IMR-90 (cell line): Measurements from ENCODE around the gene USP28. TPM values are rescaled to one million over a fixed set of nuclear protein-coding genes. Genes with fewer than 3 reads are reported as not detected.

Experiments
- ATAC-seq: fragments of 200-7000 bp; cut with Tn5 transposase; 2 replicates; pipeline ENCODE4 v1.9.1; 2020; ENCODE audit warnings: low read depth, mild to moderate bottlenecking, moderate library complexity
- BruUV-seq: library from RNA; stranded (reverse); fragments of 400-500 nt; replicated peaks from 2 replicates; lab custom pipeline; 2021; lab: Mats Ljungman, UMichigan
- CTCF ChIA-PET: fragments of 300-600 bp; formaldehyde crosslinking; extraction: SDS; loops from one replicate; lab custom pipeline; 2021; ENCODE audit warnings: antibody characterized with exemption; lab: Yijun Ruan, JAX
- POLR2A ChIA-PET: fragments of 300-600 bp; sonication (Branson Sonifier 250); formaldehyde crosslinking; loops from one replicate; lab custom pipeline; 2022; ENCODE audit warnings: antibody characterized with exemption; ENCODE audit not compliant: unreplicated experiment; lab: Charles Lee
- DNase-seq: peaks from one replicate; pipeline ENCODE4 v3.0.0; 2013
- H2AFZ ChIP-seq: replicated peaks from 2 replicates; pipeline ENCODE3; 2013; ENCODE audit warnings: low read length, mild to moderate bottlenecking; ENCODE audit not compliant: poor library complexity
- H2AK5ac ChIP-seq: 2 replicates; pipeline ENCODE4 v1.6.1; 2013; ENCODE audit warnings: low read depth, low read length, inconsistent platforms
- H2AK9ac ChIP-seq: replicated peaks from 2 replicates; pipeline ENCODE3; 2013; ENCODE audit warnings: mild to moderate bottlenecking, low read depth, low read length, moderate library complexity; ENCODE audit not compliant: poor library complexity
- H2BK120ac ChIP-seq: 2 replicates; pipeline ENCODE4 v1.6.1; 2013; ENCODE audit warnings: low read depth, low read length, inconsistent platforms
- H2BK15ac ChIP-seq: 3 replicates; pipeline ENCODE4 v1.6.1; 2013; ENCODE audit warnings: low read depth, low read length, inconsistent platforms
- H2BK20ac ChIP-seq: 2 replicates; pipeline ENCODE4 v1.6.1; 2013; ENCODE audit warnings: low read depth, mild to moderate bottlenecking, inconsistent platforms, low read length, moderate library complexity
- H2BK5ac ChIP-seq: 2 replicates; pipeline ENCODE4 v1.6.1; 2013; ENCODE audit warnings: mild to moderate bottlenecking, low read depth, low read length, inconsistent platforms; ENCODE audit not compliant: poor library complexity, severe bottlenecking
- H3K14ac ChIP-seq: replicated peaks from 2 replicates; pipeline ENCODE4 v1.6.1; 2013; ENCODE audit warnings: low read depth, low read length, inconsistent platforms
- H3K18ac ChIP-seq: 2 replicates; pipeline ENCODE4 v1.6.1; 2013; ENCODE audit warnings: low read depth, low read length, control low read depth
- H3K23ac ChIP-seq: 2 replicates; pipeline ENCODE4 v1.6.1; 2013; ENCODE audit warnings: low read depth, low read length, inconsistent platforms
- H3K27ac ChIP-seq: 2 replicates; pipeline ENCODE4 v1.5.1; 2013; ENCODE audit warnings: mild to moderate bottlenecking, control low read depth, low read length; ENCODE audit not compliant: insufficient read depth
- H3K27me3 ChIP-seq: 2 replicates; pipeline ENCODE4 v1.6.1; 2013; ENCODE audit warnings: low read length; ENCODE audit not compliant: control insufficient read depth, insufficient read depth
- H3K36me3 ChIP-seq: 2 replicates; pipeline ENCODE4 v1.6.1; 2013; ENCODE audit warnings: low read length, mixed read lengths; ENCODE audit not compliant: control insufficient read depth, insufficient read depth
- H3K4ac ChIP-seq: 2 replicates; pipeline ENCODE4 v1.6.1; 2013; ENCODE audit warnings: low read depth, low read length, inconsistent platforms
- H3K4me1 ChIP-seq: 2 replicates; pipeline ENCODE4 v1.6.1; 2013; ENCODE audit warnings: low read length, mixed read lengths; ENCODE audit not compliant: control insufficient read depth, insufficient read depth
- H3K4me2 ChIP-seq: 2 replicates; pipeline ENCODE4 v1.6.1; 2013; ENCODE audit warnings: low read depth, mild to moderate bottlenecking, control low read depth, low read length, moderate library complexity
- H3K4me3 ChIP-seq: 2 replicates; pipeline ENCODE4 v1.5.1; 2013; ENCODE audit warnings: low read depth, mild to moderate bottlenecking, control low read depth, low read length, moderate library complexity; ENCODE audit not compliant: insufficient read depth
- H3K56ac ChIP-seq: 2 replicates; pipeline ENCODE4 v1.6.1; 2013; ENCODE audit warnings: low read length, inconsistent platforms; ENCODE audit not compliant: insufficient read depth; ENCODE audit errors: extremely low read depth
- H3K79me1 ChIP-seq, 2 experiments: 2 replicates each; pipeline ENCODE4 v1.6.1; 2013; ENCODE audit warnings: low read length in 2 of 2, inconsistent platforms in 1 of 2, low read depth in 1 of 2
- H3K9ac ChIP-seq: 2 replicates; pipeline ENCODE4 v1.6.1; 2013; ENCODE audit warnings: low read depth, low read length, control low read depth
- H3K9me1 ChIP-seq: 2 replicates; pipeline ENCODE4 v1.6.1; 2013; ENCODE audit warnings: low read length, inconsistent platforms; ENCODE audit not compliant: insufficient read depth
- H3K9me3 ChIP-seq: 2 replicates; pipeline ENCODE4 v1.6.1; 2013; ENCODE audit warnings: low read length; ENCODE audit not compliant: control insufficient read depth, insufficient read depth
- H4K20me1 ChIP-seq: 2 replicates; pipeline ENCODE4 v1.6.1; 2013; ENCODE audit warnings: low read length, inconsistent platforms; ENCODE audit not compliant: insufficient read depth
- H4K5ac ChIP-seq: 2 replicates; pipeline ENCODE4 v1.6.1; 2013; ENCODE audit warnings: mild to moderate bottlenecking, low read depth, low read length, control low read depth
- H4K8ac ChIP-seq, 2 experiments: 2 replicates each; pipeline ENCODE4 v1.6.1; 2013; ENCODE audit warnings: low read depth in 2 of 2, low read length in 2 of 2, control low read depth in 1 of 2, inconsistent platforms in 1 of 2
- H4K91ac ChIP-seq: 2 replicates; pipeline ENCODE4 v1.6.1; 2013; ENCODE audit warnings: low read depth, low read length, inconsistent platforms; ENCODE audit not compliant: insufficient read depth
- BHLHE40 ChIP-seq: fragments of 150-350 bp; IDR thresholded peaks from 2 replicates; pipeline ENCODE4 v1.6.1; 2016; ENCODE audit warnings: mild to moderate bottlenecking, low read depth, low read length
- CEBPB ChIP-seq: IDR thresholded peaks from 2 replicates; pipeline ENCODE4 v1.6.1; 2012; ENCODE audit warnings: low read depth, low read length, improper control_type of control experiment
- CHD1 ChIP-seq: IDR thresholded peaks from 2 replicates; pipeline ENCODE4 v1.6.1; 2012; ENCODE audit warnings: low read depth, low read length, improper control_type of control experiment
- CTCF ChIP-seq: conservative IDR thresholded peaks from 2 replicates; pipeline ENCODE4 v1.5.1; 2012; ENCODE audit warnings: mild to moderate bottlenecking, low read depth, low read length, improper control_type of control experiment
- ELK1 ChIP-seq: fragments of 150-350 bp; IDR thresholded peaks from 2 replicates; pipeline ENCODE4 v1.6.1; 2016; ENCODE audit warnings: low read depth, mild to moderate bottlenecking, low read length, moderate library complexity, borderline replicate concordance
- FOS ChIP-seq: fragments of 150-350 bp; IDR thresholded peaks from 2 replicates; pipeline ENCODE4 v1.6.1; 2016; ENCODE audit warnings: low read depth, low read length
- MAFK ChIP-seq: IDR thresholded peaks from 2 replicates; pipeline ENCODE4 v1.6.1; 2012; ENCODE audit warnings: low read depth, low read length, improper control_type of control experiment
- MAZ ChIP-seq: IDR thresholded peaks from 2 replicates; pipeline ENCODE4 v1.6.1; 2012; ENCODE audit warnings: low read depth, mild to moderate bottlenecking, low read length, improper control_type of control experiment, moderate library complexity, borderline replicate concordance
- MXI1 ChIP-seq: IDR thresholded peaks from 2 replicates; pipeline ENCODE4 v1.6.1; 2012; ENCODE audit warnings: low read depth, mild to moderate bottlenecking, low read length, moderate library complexity, borderline replicate concordance
- NFE2L2 ChIP-seq: fragments of 150-350 bp; IDR thresholded peaks from 2 replicates; pipeline ENCODE4 v1.6.1; 2016; ENCODE audit warnings: low read depth, mild to moderate bottlenecking, low read length
- POLR2A ChIP-seq: IDR thresholded peaks from 2 replicates; pipeline ENCODE4 v1.6.1; 2012; ENCODE audit warnings: mild to moderate bottlenecking, low read depth, low read length
- RAD21 ChIP-seq: IDR thresholded peaks from 2 replicates; pipeline ENCODE4 v1.6.1; 2012; ENCODE audit warnings: low read length, improper control_type of control experiment
- RCOR1 ChIP-seq: IDR thresholded peaks from 2 replicates; pipeline ENCODE4 v1.6.1; 2012; ENCODE audit warnings: mild to moderate bottlenecking, low read length, improper control_type of control experiment; ENCODE audit not compliant: insufficient replicate concordance
- RFX5 ChIP-seq: IDR thresholded peaks from 2 replicates; pipeline ENCODE4 v1.8.0; 2012; ENCODE audit warnings: low read depth, mild to moderate bottlenecking, low read length, moderate library complexity
- SMC3 ChIP-seq: fragments of 150-350 bp; IDR thresholded peaks from 2 replicates; pipeline ENCODE4 v1.6.1; 2016; ENCODE audit warnings: low read depth, mild to moderate bottlenecking, antibody characterized with exemption, low read length, moderate library complexity
- USF2 ChIP-seq: fragments of 150-350 bp; IDR thresholded peaks from 2 replicates; pipeline ENCODE4 v1.6.1; 2017; ENCODE audit warnings: mild to moderate bottlenecking, antibody characterized with exemption, low read length, low read depth
- WGBS, 2 experiments: methylation state at CpG; one replicate each; pipeline versions ENCODE4 v1.1.5 to v1.1.7; 2013; ENCODE audit warnings: missing lambda C conversion rate in 2 of 2; ENCODE audit not compliant: insufficient read length in 1 of 2; ENCODE audit errors: extremely low coverage in 2 of 2; 5-methylcytosine and 5-hydroxymethylcytosine counted together
- dilution Hi-C: fragments of 300-500 bp; cut with HindIII; formaldehyde crosslinking; loops from one replicate; pipeline ENCODE4 v1.14.3; 2018; ENCODE audit warnings: low sequenced_read_pairs; ENCODE audit not compliant: unreplicated experiment
- in situ Hi-C: fragments of 300-500 bp; cut with MboI; formaldehyde crosslinking; loops from 3 replicates; pipeline ENCODE4 v1.14.3; 2019; ENCODE audit warnings: low sequenced_read_pairs, inconsistent platforms, mixed read lengths
- intact Hi-C: fragments of 100-400 bp; cut with micrococcal nuclease; formaldehyde crosslinking; loops from 2 replicates; pipeline ENCODE4 v1.10.0; 2022
- polyA plus RNA-seq, 3 experiments: library from polyadenylated mRNA; depleted of rRNA; stranded (reverse); fragments of >200 nt; gene quantifications; 2 replicates each; pipeline ENCODE4 v1.2.3, GENCODE V29; 2012; ENCODE audit warnings: low replicate concordance in 1 of 3
- total RNA-seq: library from RNA; depleted of rRNA; stranded (reverse); fragments of >200 nt; gene quantifications from 2 replicates; pipeline ENCODE4 v1.2.3, GENCODE V29; 2012

Gene USP28
- total and polyA plus RNA-seq, 2 of the 4 experiments (the other 2 are of a cell fraction): 17.0 to 36.0 TPM

- H3K36me3 ChIP-seq: peaks cover 10% of the 10 kb centered on the region
- H4K8ac ChIP-seq: no peak overlapping the region
- no peak overlapping the region for H2BK20ac ChIP-seq
- intact Hi-C loops: no loop called here
- no peak overlapping the region for H2AK5ac ChIP-seq
- no peak overlapping the region for H2AK9ac ChIP-seq
- ChIA-PET CTCF (no interaction called here), POLR2A (no interaction called here)
- H4K5ac ChIP-seq: no peak overlapping the region
- in situ Hi-C loops: no loop called here
- H3K4ac ChIP-seq: no peak overlapping the region
- H3K4me2 ChIP-seq: no peak overlapping the region
- no peaks in the 10 kb centered on the region for H3K27me3 ChIP-seq
- H4K91ac ChIP-seq: no peak overlapping the region
- dilution Hi-C loops: no loop called here
- no peak overlapping the region for H3K23ac ChIP-seq
- H2BK120ac ChIP-seq: no peak overlapping the region
- DNase-seq (no peak), ATAC-seq (no peak)
- no peak overlapping the region for H2BK15ac ChIP-seq
- no peak overlapping the region for H3K18ac ChIP-seq
- H3K56ac ChIP-seq: no peak overlapping the region
- H4K20me1 ChIP-seq: no peaks in the 10 kb centered on the region
- H3K9ac ChIP-seq: no peak overlapping the region
- no peak overlapping the region for H3K14ac ChIP-seq
- no peak overlapping the region for H2AFZ ChIP-seq
- H3K4me3 ChIP-seq: no peak overlapping the region
- no peaks in the 10 kb centered on the region for H3K9me3 ChIP-seq
- H3K79me1 ChIP-seq: no peaks in the 10 kb centered on the region
- no peaks in the 10 kb centered on the region for H3K4me1 ChIP-seq
- no peak overlapping the region for H3K27ac ChIP-seq
- H2BK5ac ChIP-seq: no peak overlapping the region
- WGBS, 2 experiments: no CpG with 5 or more reads among the region's 2 CpGs
- peaks cover 2% of the 10 kb centered on the region; the same call in 1 of the 2 replicates for H3K9me1 ChIP-seq
- BruUV-seq: no TSS peak
- TF ChIP-seq RCOR1 (no peak), MAZ (no peak), MAFK (no peak), CHD1 (no peak), FOS (no peak), ELK1 (no peak), BHLHE40 (no peak), SMC3 (no peak), RAD21 (no peak), POLR2A (no peak), CEBPB (no peak), RFX5 (no peak), CTCF (no peak), NFE2L2 (no peak), USF2 (no peak), MXI1 (no peak)
Measured at GRCh38 chr11:113838005-113838404, 37.4 kb downstream of the USP28 start.
